Upper lobe of right lung (tissue), 1 donor: Measurements from ENCODE around the gene WDR64. TPM values are rescaled to one million over a fixed set of nuclear protein-coding genes. Genes with fewer than 3 reads are reported as not detected.

Experiments used
- ATAC-seq: fragments of 200-7000 bp; cut with Tn5 transposase; one replicate; pipeline ENCODE4 v1.9.1; 2020; ENCODE audit warnings: mild to moderate bottlenecking, moderate library complexity
- DNase-seq: peaks from one replicate; pipeline ENCODE4 v3.0.0-alpha.2; 2020
- H3K27ac ChIP-seq: fragments of 200-600 bp; one replicate; pipeline ENCODE4 v1.8.0; 2022
- H3K27me3 ChIP-seq: fragments of 200-600 bp; one replicate; pipeline ENCODE4 v1.8.0; 2022; ENCODE audit warnings: mild to moderate bottlenecking
- H3K36me3 ChIP-seq: fragments of 200-600 bp; one replicate; pipeline ENCODE4 v1.8.0; 2022
- H3K4me1 ChIP-seq: fragments of 200-600 bp; one replicate; pipeline ENCODE4 v1.8.0; 2022
- H3K4me3 ChIP-seq: fragments of 200-600 bp; one replicate; pipeline ENCODE4 v1.8.0; 2022; ENCODE audit warnings: mild to moderate bottlenecking
- H3K9me3 ChIP-seq: fragments of 200-600 bp; one replicate; pipeline ENCODE4 v1.8.0; 2022
- CTCF ChIP-seq: fragments of 200-600 bp; IDR thresholded peaks from one replicate; pipeline ENCODE4 v1.8.0; 2022; ENCODE audit warnings: antibody characterized with exemption
- intact Hi-C: fragments of 100-400 bp; cut with DNase I; formaldehyde crosslinking; loops from one replicate; pipeline ENCODE4 v1.11.0; 2022
- total RNA-seq: library from RNA; stranded (reverse); fragmentation: NEBNext Ultra II Directional; extraction: Animal tissue kit (Norgen Biotek cat#: 25700); gene quantifications from one replicate; pipeline ENCODE4 v1.2.1, GENCODE V29; 2021
- donor health status: DM: no; HTN: yes; CAD: no; lungs with severe emphysema.

Gene WDR64
- total RNA-seq, 1 donor from 2014 or later: not detected

GRCh38 chr1:241714321-241715218, 62.5 kb downstream of the WDR64 start:
- no peaks in the 10 kb centered on the region for H3K36me3 ChIP-seq
- no peaks in the 10 kb centered on the region for H3K4me1 ChIP-seq
- TF ChIP-seq CTCF: no peak
- H3K4me3 ChIP-seq: no peak overlapping the region
- no peak overlapping the region for H3K27ac ChIP-seq
- DNase-seq: no peak
- ATAC-seq: no peak
- H3K27me3 ChIP-seq: peaks cover 4% of the 10 kb centered on the region
- no peaks in the 10 kb centered on the region for H3K9me3 ChIP-seq
- intact Hi-C loops: no loop called here

GRCh38 chr1:241715435-241715834, 63.4 kb downstream of the WDR64 start:
- Histone ChIP-seq H3K36me3 (no peaks in the 10 kb centered on the region), H3K27ac (no peak overlapping the region), H3K9me3 (no peaks in the 10 kb centered on the region), H3K4me1 (no peaks in the 10 kb centered on the region), H3K27me3 (peaks cover 8% of the 10 kb centered on the region), H3K4me3 (no peak overlapping the region)
- ATAC-seq: no peak
- TF ChIP-seq CTCF: no peak
- no peak for DNase-seq
- intact Hi-C loops: no loop called here

GRCh38 chr1:241715956-241716355, 63.9 kb downstream of the WDR64 start:
- no peaks in the 10 kb centered on the region for H3K36me3 ChIP-seq
- peaks cover 8% of the 10 kb centered on the region for H3K27me3 ChIP-seq
- intact Hi-C loops: no loop called here
- no peaks in the 10 kb centered on the region for H3K4me1 ChIP-seq
- H3K4me3 ChIP-seq: no peak overlapping the region
- no peaks in the 10 kb centered on the region for H3K9me3 ChIP-seq
- TF ChIP-seq CTCF: no peak
- DNase-seq (no peak), ATAC-seq (no peak)
- H3K27ac ChIP-seq: no peak overlapping the region

GRCh38 chr1:241716915-241717656, 65.0 kb downstream of the WDR64 start:
- no peak overlapping the region for H3K4me3 ChIP-seq
- H3K27me3 ChIP-seq: peaks cover 8% of the 10 kb centered on the region
- intact Hi-C loops: no loop called here
- no peak for TF ChIP-seq CTCF
- no peak overlapping the region for H3K27ac ChIP-seq
- no peaks in the 10 kb centered on the region for H3K4me1 ChIP-seq
- no peaks in the 10 kb centered on the region for H3K9me3 ChIP-seq
- DNase-seq (no peak), ATAC-seq (no peak)
- H3K36me3 ChIP-seq: no peaks in the 10 kb centered on the region

GRCh38 chr1:241717975-241718374, 65.9 kb downstream of the WDR64 start:
- ATAC-seq (peak; percentile 47), DNase-seq (no peak)
- H3K27ac ChIP-seq: no peak overlapping the region
- H3K9me3 ChIP-seq: no peaks in the 10 kb centered on the region
- intact Hi-C loops: no loop called here
- no peaks in the 10 kb centered on the region for H3K36me3 ChIP-seq
- no peak overlapping the region for H3K4me3 ChIP-seq
- TF ChIP-seq CTCF: no peak
- no peaks in the 10 kb centered on the region for H3K4me1 ChIP-seq
- H3K27me3 ChIP-seq: peaks cover 8% of the 10 kb centered on the region
